H1 (cell line): ENCODE results near the gene MALSU1. TPM values are rescaled to one million over a fixed set of nuclear protein-coding genes. Genes with fewer than 3 reads are reported as not detected.

Experiments used
- CTCF ChIA-PET: fragments of 300-600 bp; sonication (Branson Sonifier 250); formaldehyde crosslinking; loops from one replicate; lab custom pipeline; 2021; ENCODE audit not compliant: partially characterized antibody; lab: Charles Lee
- POLR2A ChIA-PET: fragments of 300-600 bp; sonication (Branson Sonifier 250); formaldehyde crosslinking; loops from one replicate; lab custom pipeline; 2021; ENCODE audit warnings: inconsistent platforms; ENCODE audit not compliant: partially characterized antibody; lab: Charles Lee
- DNase-seq, 2 experiments: peaks; one replicate each; pipeline versions ENCODE4 v3.0.0 to v3.0.0-alpha.2; 2010 to 2022; ENCODE audit warnings: low spot score in 2 of 2, low read depth in 1 of 2, mixed read lengths in 1 of 2
- FAIRE-seq: peaks from 2 replicates; lab custom pipeline; 2011; peaks lifted over from hg19 to GRCh38; lab: Jason Lieb, UNC
- H2AFZ ChIP-seq: 2 replicates; pipeline ENCODE4 v1.8.1; 2012; ENCODE audit warnings: low read length, inconsistent platforms
- H2AK5ac ChIP-seq: 2 replicates; pipeline ENCODE4 v1.6.1; 2013; ENCODE audit warnings: low read depth, low read length
- H2BK120ac ChIP-seq: replicated peaks from 2 replicates; pipeline ENCODE3; 2013; ENCODE audit warnings: low read depth, low read length, inconsistent platforms
- H2BK12ac ChIP-seq: 2 replicates; pipeline ENCODE4 v1.6.1; 2013; ENCODE audit warnings: low read depth, low read length
- H2BK15ac ChIP-seq: 2 replicates; pipeline ENCODE4 v1.6.1; 2013; ENCODE audit warnings: low read length
- H2BK20ac ChIP-seq: 2 replicates; pipeline ENCODE4 v1.6.1; 2013; ENCODE audit warnings: low read length
- H2BK5ac ChIP-seq: 2 replicates; pipeline ENCODE4 v1.6.1; 2013; ENCODE audit warnings: low read depth, low read length
- H3K14ac ChIP-seq: 2 replicates; pipeline ENCODE4 v1.6.1; 2013; ENCODE audit warnings: inconsistent platforms; ENCODE audit not compliant: insufficient read length
- H3K18ac ChIP-seq: 2 replicates; pipeline ENCODE4 v1.6.1; 2013; ENCODE audit warnings: low read length; ENCODE audit errors: extremely low read depth
- H3K23ac ChIP-seq: 2 replicates; pipeline ENCODE4 v1.6.1; 2013; ENCODE audit warnings: inconsistent platforms; ENCODE audit not compliant: insufficient read length
- H3K23me2 ChIP-seq: 2 replicates; pipeline ENCODE4 v1.6.1; 2013; ENCODE audit warnings: low read depth, low read length
- H3K27ac ChIP-seq: 2 replicates; pipeline ENCODE4 v1.6.1; 2011; ENCODE audit warnings: low read depth, low read length, inconsistent platforms
- H3K27me3 ChIP-seq, 4 experiments: replicated peaks in 1 of 4; 1 replicate in 1 of 4; 2 replicates in 3 of 4; pipeline versions ENCODE4 v1.6.1 to v1.8.1; 2011 to 2013; ENCODE audit warnings: low read length in 3 of 4, mild to moderate bottlenecking in 3 of 4, inconsistent platforms in 2 of 4, mixed read lengths in 2 of 4, moderate library complexity in 1 of 4; ENCODE audit not compliant: control insufficient read depth in 3 of 4, insufficient read depth in 3 of 4; ENCODE audit errors: extremely low read depth in 1 of 4
- H3K36me3 ChIP-seq, 4 experiments: 2 replicates each; pipeline versions ENCODE4 v1.6.1 to v1.8.1; 2011 to 2013; ENCODE audit warnings: mild to moderate bottlenecking in 4 of 4, low read length in 3 of 4, moderate library complexity in 2 of 4, control low read depth in 1 of 4, inconsistent platforms in 1 of 4; ENCODE audit not compliant: insufficient read depth in 4 of 4, control insufficient read depth in 2 of 4
- H3K4ac ChIP-seq: replicated peaks from 2 replicates; pipeline ENCODE3; 2013; ENCODE audit warnings: low read length, low read depth, mixed read lengths, inconsistent platforms; ENCODE audit not compliant: insufficient read length
- H3K4me1 ChIP-seq, 4 experiments: replicated peaks in 1 of 4; 1 replicate in 1 of 4; 2 replicates in 3 of 4; pipeline versions ENCODE4 v1.6.1 to v1.8.1; 2011 to 2013; ENCODE audit warnings: low read length in 3 of 4, inconsistent platforms in 2 of 4, mixed read lengths in 1 of 4; ENCODE audit not compliant: insufficient read depth in 4 of 4, control insufficient read depth in 3 of 4
- H3K4me2 ChIP-seq, 2 experiments: 2 replicates each; pipeline versions ENCODE4 v1.6.1 to v1.8.1; 2011 to 2013; ENCODE audit warnings: low read depth in 2 of 2, low read length in 2 of 2, control low read depth in 1 of 2, inconsistent platforms in 1 of 2, mild to moderate bottlenecking in 1 of 2; ENCODE audit not compliant: insufficient read depth in 1 of 2
- H3K4me3 ChIP-seq, 4 experiments: fragments of 200-600, 300-600 bp in 1 of 4; sonication (generic), shearing (Covaris generic), sonication (Bioruptor Twin) in 1 of 4; 2 replicates each; pipeline versions ENCODE4 v1.5.1 to v1.8.1; 2011 to 2016; ENCODE audit warnings: low read length in 4 of 4, low read depth in 3 of 4, control low read depth in 2 of 4, inconsistent platforms in 2 of 4, mild to moderate bottlenecking in 2 of 4, mixed read lengths in 1 of 4, moderate library complexity in 1 of 4; ENCODE audit not compliant: insufficient read depth in 2 of 4; ENCODE audit errors: extremely low read depth in 1 of 4
- H3K56ac ChIP-seq: replicated peaks from 2 replicates; pipeline ENCODE3; 2013; ENCODE audit warnings: low read depth, mild to moderate bottlenecking, mixed read lengths, low read length, inconsistent platforms; ENCODE audit not compliant: insufficient read length
- H3K79me1 ChIP-seq: 2 replicates; pipeline ENCODE4 v1.6.1; 2013; ENCODE audit warnings: low read depth, low read length, control low read depth
- H3K79me2 ChIP-seq, 2 experiments: 2 replicates each; pipeline versions ENCODE4 v1.6.1 to v1.8.1; 2012 to 2013; ENCODE audit warnings: low read length in 2 of 2, mild to moderate bottlenecking in 2 of 2, inconsistent platforms in 1 of 2; ENCODE audit not compliant: insufficient read depth in 2 of 2, control insufficient read depth in 1 of 2
- H3K9ac ChIP-seq, 4 experiments: replicated peaks in 1 of 4; 1 replicate in 1 of 4; 2 replicates in 3 of 4; pipeline versions ENCODE4 v1.6.1 to v1.8.1; 2011 to 2013; ENCODE audit warnings: low read depth in 3 of 4, low read length in 3 of 4, control low read depth in 2 of 4, mild to moderate bottlenecking in 2 of 4, moderate library complexity in 2 of 4, inconsistent platforms in 1 of 4; ENCODE audit errors: extremely low read depth in 1 of 4
- H3K9me3 ChIP-seq, 2 experiments: 2 replicates each; pipeline versions ENCODE4 v1.6.1 to v1.8.1; 2012 to 2013; ENCODE audit warnings: mild to moderate bottlenecking in 2 of 2, moderate library complexity in 2 of 2, control low read depth in 1 of 2, inconsistent platforms in 1 of 2, low read depth in 1 of 2, low read length in 1 of 2, mixed read lengths in 1 of 2; ENCODE audit not compliant: insufficient read depth in 2 of 2
- H4K20me1 ChIP-seq, 2 experiments: replicated peaks in 1 of 2; 2 replicates each; pipeline versions ENCODE3 to v1.8.1; 2011 to 2013; ENCODE audit warnings: inconsistent platforms in 2 of 2, low read length in 2 of 2, mild to moderate bottlenecking in 1 of 2; ENCODE audit not compliant: insufficient read depth in 2 of 2, control insufficient read depth in 1 of 2
- H4K5ac ChIP-seq: 2 replicates; pipeline ENCODE4 v1.6.1; 2013; ENCODE audit warnings: low read length, low read depth, mixed read lengths, inconsistent platforms; ENCODE audit not compliant: insufficient read length
- H4K8ac ChIP-seq: 2 replicates; pipeline ENCODE4 v1.8.0; 2013; ENCODE audit warnings: mild to moderate bottlenecking, moderate library complexity, low read length, inconsistent platforms; ENCODE audit not compliant: insufficient read depth; ENCODE audit errors: extremely low read depth
- H4K91ac ChIP-seq: replicated peaks from 2 replicates; pipeline ENCODE3; 2013; ENCODE audit warnings: low read length, mixed read lengths, inconsistent platforms; ENCODE audit not compliant: insufficient read length
- BACH1 ChIP-seq: IDR thresholded peaks from 2 replicates; pipeline ENCODE4 v1.6.1; 2012; ENCODE audit warnings: low read length, improper control_type of control experiment
- BCL11A ChIP-seq, 2 experiments: IDR thresholded peaks; one replicate each; pipeline ENCODE4 v1.6.1; 2011; ENCODE audit warnings: low read depth in 2 of 2, low read length in 2 of 2, mild to moderate bottlenecking in 2 of 2
- CBX5 ChIP-seq: fragments of 300-800, 300-1000 bp; sonication (generic); IDR thresholded peaks from 2 replicates; pipeline ENCODE4 v1.7.1; 2016; ENCODE audit warnings: antibody characterized with exemption, low read length, low read depth
- CEBPB ChIP-seq: IDR thresholded peaks from 2 replicates; pipeline ENCODE4 v1.6.1; 2012; ENCODE audit warnings: low read depth, low read length
- CHD2 ChIP-seq: IDR thresholded peaks from 2 replicates; pipeline ENCODE4 v1.6.1; 2012; ENCODE audit warnings: low read length, improper control_type of control experiment
- EGR1 ChIP-seq: IDR thresholded peaks from 2 replicates; pipeline ENCODE4 v1.6.1; 2011; ENCODE audit warnings: low read depth, low read length, borderline replicate concordance
- NRF1 ChIP-seq: IDR thresholded peaks from 2 replicates; pipeline ENCODE4 v1.6.1; 2011; ENCODE audit warnings: mild to moderate bottlenecking, low read depth, low read length, improper control_type of control experiment
- RNF2 ChIP-seq: fragments of 200-900, 300-1000 bp; sonication (generic); IDR thresholded peaks from 2 replicates; pipeline ENCODE4 v1.7.1; 2016; ENCODE audit warnings: borderline replicate concordance, low read depth, mild to moderate bottlenecking, antibody characterized with exemption, low read length; ENCODE audit not compliant: poor library complexity, severe bottlenecking; ENCODE audit errors: missing control alignments
- SIX5 ChIP-seq: IDR thresholded peaks from 2 replicates; pipeline ENCODE4 v1.6.1; 2011; ENCODE audit warnings: mild to moderate bottlenecking, low read depth, low read length
- TAF1 ChIP-seq: IDR thresholded peaks from 2 replicates; pipeline ENCODE4 v1.6.1; 2011; ENCODE audit warnings: mild to moderate bottlenecking, low read depth, low read length
- ZNF274 ChIP-seq: IDR thresholded peaks from 2 replicates; pipeline ENCODE4 v1.7.0; 2012; ENCODE audit warnings: low read length, borderline replicate concordance; ENCODE audit errors: extremely low read depth
- WGBS, 2 experiments: shearing (Covaris generic) in 1 of 2; methylation state at CpG; one replicate each; pipeline versions ENCODE4 v1.1.6 to v1.1.7; 2013 to 2015; ENCODE audit warnings: low lambda C conversion rate in 2 of 2, mixed read lengths in 2 of 2, inconsistent platforms in 1 of 2, low coverage in 1 of 2, missing lambda C conversion rate in 1 of 2; ENCODE audit not compliant: insufficient replicate concordance in 2 of 2, insufficient coverage in 1 of 2, insufficient read length in 1 of 2; ENCODE audit errors: extremely low coverage in 1 of 2, missing lambda C conversion rate in 1 of 2; 5-methylcytosine and 5-hydroxymethylcytosine counted together
- polyA plus RNA-seq, 7 experiments: library from polyadenylated mRNA; depleted of rRNA in 3 of 7; stranded (reverse) in 5 of 7; unstranded in 2 of 7; fragments of >200 nt in 5 of 7; fragments of 200-250 nt in 2 of 7; gene quantifications; 1 replicate in 5 of 7; 2 replicates in 1 of 7; 4 replicates in 1 of 7; pipeline versions ENCODE4 v1.2.1 to v1.2.3, GENCODE V29; 2011 to 2013; ENCODE audit warnings: missing spikeins in 2 of 7, mixed read lengths in 2 of 7
- total RNA-seq: library from RNA; stranded (reverse); fragmentation: NEBNext Ultra II Directional; extraction: Animal tissue kit (Norgen Biotek cat#: 25700); gene quantifications from 2 replicates; pipeline ENCODE4 v1.2.1, GENCODE V29; 2021
- TF ChIP-seq, protein P1 (sequence below): IDR thresholded peaks from 2 replicates; pipeline ENCODE4 v1.6.1; 2012; ENCODE audit warnings: inconsistent platforms

Gene MALSU1
- total and polyA plus RNA-seq, 2 of the 8 experiments (the other 6 are each of a cell fraction or from before 2014, with no cell fraction given): 73.5 to 84.0 TPM

DNA sequence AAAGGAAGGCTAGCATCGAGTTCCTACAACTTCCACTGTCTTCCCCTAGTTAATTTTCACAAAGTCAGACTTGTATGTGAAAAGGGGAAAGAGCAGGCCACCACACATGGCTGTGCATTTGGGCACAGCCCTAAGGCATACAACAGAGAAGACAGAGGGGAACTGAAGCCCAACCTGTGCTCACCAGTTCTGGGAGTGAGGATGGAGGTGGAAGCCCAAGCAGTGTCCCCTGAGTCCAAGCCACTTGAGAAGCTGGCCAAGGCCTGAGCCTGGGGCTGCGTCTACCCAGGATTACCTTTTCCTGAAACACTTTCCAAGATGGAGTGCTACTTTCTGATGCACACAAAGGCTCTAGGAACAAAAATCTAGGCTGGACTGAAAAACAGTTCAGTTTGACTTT, 32.2 kb upstream of the MALSU1 start:
- Histone ChIP-seq H3K56ac (no peak overlapping the region), H2AFZ (no peak overlapping the region), H3K4me1 (no peaks in the 10 kb centered on the region; a peak in 1 of 7 replicates), H2BK5ac (no peak overlapping the region), H3K23ac (no peak overlapping the region), H3K9ac (no peak overlapping the region), H3K4me3 (no peak overlapping the region), H4K91ac (no peak overlapping the region), H3K4ac (no peak overlapping the region), H3K36me3 (no peaks in the 10 kb centered on the region), H3K27me3 (no peaks in the 10 kb centered on the region), H2BK120ac (no peak overlapping the region), H3K23me2 (no peaks in the 10 kb centered on the region), H2BK20ac (no peak overlapping the region), H2BK15ac (no peak overlapping the region), H3K79me1 (no peaks in the 10 kb centered on the region), H3K79me2 (no peaks in the 10 kb centered on the region), H2BK12ac (no peak overlapping the region), H3K4me2 (no peak overlapping the region), H4K5ac (no peak overlapping the region), H3K9me3 (no peaks in the 10 kb centered on the region), H2AK5ac (no peak overlapping the region), H3K27ac (no peak overlapping the region), H4K8ac (no peak overlapping the region), H4K20me1 (no peaks in the 10 kb centered on the region), H3K14ac (no peak overlapping the region), H3K18ac (no peak overlapping the region)
- CTCF ChIA-PET: interaction anchor here (0.6 to 17.4 kb wide), 3 partner anchors 7 to 356 kb away, joined by 3 to 241 read pairs (median 241); no protein-coding TSS in a partner anchor
- 96% methylated on average over 2 of the region's 2 CpGs; no CpG with 5 or more reads in 1 of the 2 experiments for WGBS, 2 experiments
- no peak for DNase-seq
- FAIRE-seq: no peak
- TF ChIP-seq ZNF274 (no peak), BCL11A (IDR thresholded peaks at IDR 0.05; ENCODE audit: low read depth in 2 of 2, low read length in 2 of 2) (no peak), CHD2 (no peak), TAF1 (no peak), CBX5 (no peak), BACH1 (no peak), NRF1 (no peak), RNF2 (no peak), SIX5 (no peak), CEBPB (no peak), EGR1 (no peak)
- TF ChIP-seq, protein P1, sequence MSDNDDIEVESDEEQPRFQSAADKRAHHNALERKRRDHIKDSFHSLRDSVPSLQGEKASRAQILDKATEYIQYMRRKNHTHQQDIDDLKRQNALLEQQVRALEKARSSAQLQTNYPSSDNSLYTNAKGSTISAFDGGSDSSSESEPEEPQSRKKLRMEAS: no peak
- POLR2A ChIA-PET: interaction anchor here (0.7 kb wide), 1 partner anchor 37 kb away, joined by 3 read pairs; no protein-coding TSS in a partner anchor
